OCI-LY7 (cell line): ENCODE results near the gene CCN6.

Experiments
- EZH2phosphoT487 ChIP-seq: fragments of 200-600 bp; sonication (generic); IDR thresholded peaks from 2 replicates; pipeline ENCODE4 v1.6.1; 2018; ENCODE audit warnings: low read depth, borderline replicate concordance, mild to moderate bottlenecking, mixed run types, antibody characterized with exemption, low read length, moderate library complexity, mixed read lengths
- TF ChIP-seq, protein P1 (sequence below): fragments of 200-600 bp; sonication (generic); conservative IDR thresholded peaks from 2 replicates; pipeline ENCODE4 v1.5.1; 2014; ENCODE audit warnings: mild to moderate bottlenecking, antibody characterized with exemption, low read length, moderate library complexity, mixed read lengths

- TF ChIP-seq, protein P1, sequence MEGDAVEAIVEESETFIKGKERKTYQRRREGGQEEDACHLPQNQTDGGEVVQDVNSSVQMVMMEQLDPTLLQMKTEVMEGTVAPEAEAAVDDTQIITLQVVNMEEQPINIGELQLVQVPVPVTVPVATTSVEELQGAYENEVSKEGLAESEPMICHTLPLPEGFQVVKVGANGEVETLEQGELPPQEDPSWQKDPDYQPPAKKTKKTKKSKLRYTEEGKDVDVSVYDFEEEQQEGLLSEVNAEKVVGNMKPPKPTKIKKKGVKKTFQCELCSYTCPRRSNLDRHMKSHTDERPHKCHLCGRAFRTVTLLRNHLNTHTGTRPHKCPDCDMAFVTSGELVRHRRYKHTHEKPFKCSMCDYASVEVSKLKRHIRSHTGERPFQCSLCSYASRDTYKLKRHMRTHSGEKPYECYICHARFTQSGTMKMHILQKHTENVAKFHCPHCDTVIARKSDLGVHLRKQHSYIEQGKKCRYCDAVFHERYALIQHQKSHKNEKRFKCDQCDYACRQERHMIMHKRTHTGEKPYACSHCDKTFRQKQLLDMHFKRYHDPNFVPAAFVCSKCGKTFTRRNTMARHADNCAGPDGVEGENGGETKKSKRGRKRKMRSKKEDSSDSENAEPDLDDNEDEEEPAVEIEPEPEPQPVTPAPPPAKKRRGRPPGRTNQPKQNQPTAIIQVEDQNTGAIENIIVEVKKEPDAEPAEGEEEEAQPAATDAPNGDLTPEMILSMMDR: no peak
- no peak for TF ChIP-seq EZH2phosphoT487
Measured at GRCh38 chr6:112061605-112062004, 7.7 kb downstream of the CCN6 start.
